Ishikawa (cell line): Measurements from ENCODE around the gene KBTBD6.

ENCODE experiments used
- CEBPB ChIP-seq: IDR thresholded peaks from 2 replicates; pipeline ENCODE4 v1.6.1; 2012
- CREB1 ChIP-seq: IDR thresholded peaks from 2 replicates; pipeline ENCODE4 v1.6.1; 2012; ENCODE audit warnings: low read depth
- EGR1 ChIP-seq: IDR thresholded peaks from 2 replicates; pipeline ENCODE4 v1.6.1; 2012
- EP300 ChIP-seq: IDR thresholded peaks from 2 replicates; pipeline ENCODE4 v1.6.1; 2012; ENCODE audit warnings: borderline replicate concordance
- FOXM1 ChIP-seq: IDR thresholded peaks from 2 replicates; pipeline ENCODE4 v1.6.1; 2012; ENCODE audit warnings: low read depth, borderline replicate concordance
- MAX ChIP-seq: IDR thresholded peaks from 2 replicates; pipeline ENCODE4 v1.6.1; 2012
- NFIC ChIP-seq: IDR thresholded peaks from 2 replicates; pipeline ENCODE4 v1.6.1; 2012
- RAD21 ChIP-seq: IDR thresholded peaks from 2 replicates; pipeline ENCODE4 v1.6.1; 2012; ENCODE audit warnings: low read depth
- REST ChIP-seq: IDR thresholded peaks from 2 replicates; pipeline ENCODE4 v1.6.1; 2012; ENCODE audit warnings: low read depth, mild to moderate bottlenecking
- TAF1 ChIP-seq: IDR thresholded peaks from 2 replicates; pipeline ENCODE4 v1.6.1; 2012; ENCODE audit warnings: low read depth, mild to moderate bottlenecking
- TCF12 ChIP-seq: IDR thresholded peaks from 2 replicates; pipeline ENCODE4 v1.6.1; 2012; ENCODE audit warnings: low read depth
- TEAD4 ChIP-seq: IDR thresholded peaks from 2 replicates; pipeline ENCODE4 v1.6.1; 2012
- YY1 ChIP-seq: IDR thresholded peaks from 2 replicates; pipeline ENCODE4 v1.6.1; 2012; ENCODE audit warnings: low read depth
- ZBTB7A ChIP-seq: IDR thresholded peaks from 2 replicates; pipeline ENCODE4 v1.6.1; 2012; ENCODE audit warnings: low read depth
- TF ChIP-seq, protein P1 (sequence below): IDR thresholded peaks from 2 replicates; pipeline ENCODE4 v1.6.1; 2012

KBTBD6 gene

DNA sequence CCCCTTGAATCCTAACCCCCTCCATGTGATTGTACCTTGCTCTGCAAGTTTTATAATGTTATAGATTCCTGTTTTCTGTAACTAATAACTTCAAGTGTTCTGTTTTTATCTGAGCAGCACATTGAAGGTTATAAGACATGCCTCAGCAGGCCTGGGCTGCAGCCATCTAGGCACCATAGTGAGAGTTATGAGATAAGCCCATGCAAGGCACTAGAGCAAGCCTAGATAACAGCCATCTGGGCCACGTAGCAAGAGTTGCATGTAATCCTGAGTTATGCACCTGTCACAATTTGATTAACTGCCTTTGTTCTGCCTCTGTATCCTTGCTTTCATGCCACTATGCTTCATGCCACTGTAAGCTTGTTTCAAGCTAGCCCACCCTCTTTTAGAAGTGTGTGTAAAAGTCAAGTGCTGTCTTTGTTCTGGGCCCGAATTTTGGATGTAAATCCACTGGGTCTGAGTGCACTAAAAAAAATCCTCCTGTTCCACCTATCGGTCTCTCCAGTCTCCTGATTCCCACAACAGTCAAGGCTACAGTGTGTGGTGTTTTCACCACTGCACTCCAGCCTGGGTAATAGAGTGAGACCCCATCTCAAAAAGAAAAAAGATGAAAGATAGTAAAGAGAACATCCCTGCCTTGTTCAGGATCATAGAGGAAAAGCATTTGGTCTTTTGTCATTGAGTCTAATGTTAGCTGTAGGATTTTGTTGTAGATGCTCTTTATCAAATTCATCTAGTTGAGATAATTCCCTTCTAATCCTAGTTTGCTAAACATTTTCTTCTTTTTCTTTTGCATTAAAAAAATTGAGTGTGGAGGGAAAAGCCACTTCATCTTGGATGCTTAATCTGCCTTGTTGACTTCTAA, 16.0 kb upstream of the KBTBD6 start:
- no peak for TF ChIP-seq CREB1
- no peak for TF ChIP-seq NFIC
- 0 out of 2 replicates have a peak, but pooled peaks have one; percentile 19 for TF ChIP-seq YY1
- no peak for TF ChIP-seq CEBPB
- TF ChIP-seq, protein P1, sequence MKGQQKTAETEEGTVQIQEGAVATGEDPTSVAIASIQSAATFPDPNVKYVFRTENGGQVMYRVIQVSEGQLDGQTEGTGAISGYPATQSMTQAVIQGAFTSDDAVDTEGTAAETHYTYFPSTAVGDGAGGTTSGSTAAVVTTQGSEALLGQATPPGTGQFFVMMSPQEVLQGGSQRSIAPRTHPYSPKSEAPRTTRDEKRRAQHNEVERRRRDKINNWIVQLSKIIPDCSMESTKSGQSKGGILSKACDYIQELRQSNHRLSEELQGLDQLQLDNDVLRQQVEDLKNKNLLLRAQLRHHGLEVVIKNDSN, result peak; percentile 40
- TF ChIP-seq RAD21, result no peak
- TF ChIP-seq ZBTB7A, result no peak
- no peak for TF ChIP-seq EP300

DNA sequence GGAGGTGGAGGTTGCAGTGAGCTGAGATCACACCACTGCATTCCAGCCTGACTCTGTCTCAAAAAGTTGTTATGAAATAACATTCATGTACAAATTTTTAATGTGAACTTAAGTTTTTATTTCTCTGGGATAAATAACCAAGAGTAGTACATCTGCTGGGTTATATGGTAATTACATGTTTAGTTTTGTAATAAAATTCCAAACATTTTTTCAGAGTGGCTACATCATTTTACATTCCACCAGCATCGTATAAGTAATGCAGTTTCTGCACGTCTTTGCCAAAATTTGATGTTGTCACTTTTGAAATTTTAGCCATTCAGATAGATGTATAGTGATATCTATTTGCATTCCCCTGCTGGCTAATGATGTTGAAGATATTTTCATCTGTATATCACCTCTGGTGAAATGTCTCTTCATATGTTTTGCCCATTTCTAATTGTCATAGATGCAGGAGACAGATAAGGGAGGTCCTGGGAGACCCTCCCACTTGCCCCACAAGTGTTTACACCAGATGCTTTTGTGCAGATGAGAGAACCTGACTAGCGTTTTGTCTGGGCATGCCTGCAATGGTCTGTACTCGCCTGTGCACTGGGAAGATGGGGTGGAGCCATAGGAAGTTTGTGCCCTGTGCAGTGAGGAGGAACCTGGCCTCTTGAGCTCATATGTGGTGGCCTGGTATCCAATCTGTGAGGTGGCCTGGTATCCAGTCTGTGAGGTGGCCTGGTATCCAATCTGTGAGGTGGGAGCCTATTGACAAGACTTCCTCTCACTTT, 12.7 kb upstream of the KBTBD6 start:
- TF ChIP-seq, protein P1, result no peak
- no peak for TF ChIP-seq RAD21
- TF ChIP-seq REST, result no peak
- no peak for TF ChIP-seq ZBTB7A
- TF ChIP-seq EP300, result no peak

- TF ChIP-seq NFIC, result no peak
- no peak for TF ChIP-seq YY1
- TF ChIP-seq REST, result no peak
- TF ChIP-seq FOXM1, result no peak
- no peak for TF ChIP-seq TEAD4
- no peak for TF ChIP-seq ZBTB7A
- TF ChIP-seq EGR1, result no peak
- TF ChIP-seq RAD21, result no peak
- TF ChIP-seq EP300, result no peak
- TF ChIP-seq, protein P1, result no peak
- no peak for TF ChIP-seq MAX
- TF ChIP-seq CREB1, result no peak
- TF ChIP-seq TCF12, result no peak
- TF ChIP-seq CEBPB, result no peak
- no peak for TF ChIP-seq TAF1
These were observed 12.0 kb upstream of the KBTBD6 start for GRCh38 chr13:41144576-41144975.

GRCh38 chr13:41139296-41139966, 6.8 kb upstream of the KBTBD6 start:
- TF ChIP-seq FOXM1 (no peak), CEBPB (no peak), CREB1 (no peak), MAX (no peak), ZBTB7A (no peak), YY1 (no peak), TAF1 (no peak), TEAD4 (no peak), NFIC (no peak), EP300 (no peak), TCF12 (no peak), REST (no peak), RAD21 (no peak), EGR1 (no peak)
- TF ChIP-seq, protein P1, result no peak
